Body of pancreas (tissue), 4 donors: Measurements from ENCODE around the gene PXDC1. TPM values are rescaled to one million over a fixed set of nuclear protein-coding genes. Genes with fewer than 3 reads are reported as not detected.
"Not testable (repeated sequence)": the region's sequence is repeated elsewhere in the genome, so short reads cannot be mapped to it uniquely, and the experiment has no call there.

ENCODE experiments used
- ATAC-seq: fragments of 150-250 bp; one replicate; pipeline ENCODE4 v1.9.1; 2016
- DNase-seq, 4 donors: peaks; one replicate each; pipeline ENCODE4 v3.0.0-alpha.2; 2019
- H3K27ac ChIP-seq, 4 donors: fragments of 200-600 bp; sonication (generic); 1 replicate in 3 of 4; 2 replicates in 1 of 4; pipeline versions ENCODE4 v1.5.1 to v1.6.1; 2016 to 2019; ENCODE audit warnings: mild to moderate bottlenecking in 1 of 4, mixed read lengths in 1 of 4, moderate library complexity in 1 of 4
- H3K27me3 ChIP-seq, 2 donors: fragments of 200-600 bp; sonication (generic); one replicate each; pipeline ENCODE4 v1.6.0; 2016; ENCODE audit warnings: mild to moderate bottlenecking in 1 of 2
- H3K36me3 ChIP-seq, 2 donors: fragments of 200-600 bp; sonication (generic); replicated peaks in 1 of 2; 2 replicates each; pipeline ENCODE4 v1.5.1; 2016; ENCODE audit warnings: low read depth in 2 of 2; ENCODE audit not compliant: insufficient read depth in 1 of 2
- H3K4me1 ChIP-seq: fragments of 200-600 bp; sonication (generic); one replicate; pipeline ENCODE4 v1.6.0; 2016
- H3K4me3 ChIP-seq, 2 donors: fragments of 200-600 bp; sonication (generic); 1 replicate in 1 of 2; 2 replicates in 1 of 2; pipeline ENCODE4 v1.5.1; 2016 to 2019
- H3K9me3 ChIP-seq, 3 donors: fragments of 200-600 bp; sonication (generic); 1 replicate in 2 of 3; 2 replicates in 1 of 3; pipeline ENCODE4 v1.5.1; 2016
- CTCF ChIP-seq, 7 experiments: fragments of 450-650 bp in 4 of 7; fragments of 200-600 bp in 3 of 7; sonication (generic) in 3 of 7; IDR thresholded peaks; one replicate each; pipeline ENCODE4 v1.5.1; 2016 to 2019; ENCODE audit warnings: antibody characterized with exemption in 7 of 7
- POLR2A ChIP-seq, 3 donors: fragments of 450-650 bp; IDR thresholded peaks; one replicate each; pipeline ENCODE4 v1.6.1; 2016; ENCODE audit warnings: antibody characterized with exemption in 3 of 3, mild to moderate bottlenecking in 2 of 3
- WGBS, 2 donors: methylation state at CpG; one replicate each; pipeline ENCODE4 v1.1.5; 2017; 5-methylcytosine and 5-hydroxymethylcytosine counted together
- intact Hi-C: fragments of 100-400 bp; cut with DNase I; formaldehyde crosslinking; loops from one replicate; pipeline ENCODE4 v1.15.1; 2023
- total RNA-seq, 2 donors: library from RNA; depleted of rRNA; stranded (reverse); fragments of >200 nt; gene quantifications; one replicate each; pipeline ENCODE4 v1.1.0, GENCODE V29; 2016

PXDC1 gene
- total RNA-seq, 2 donors from 2014 or later, result 30.9 to 35.6 TPM

- WGBS, 2 donors, result 85 to 88% methylated on average over 7 of the region's 7 CpGs
- TF ChIP-seq POLR2A (IDR thresholded peaks at IDR 0.05), result no peak
- TF ChIP-seq CTCF (IDR thresholded peaks at IDR 0.05), result no peak
- no peaks in the 10 kb centered on the region for H3K4me1 ChIP-seq
- H3K36me3 ChIP-seq, result no peaks in the 10 kb centered on the region
- no peaks in the 10 kb centered on the region for H3K27me3 ChIP-seq
- no peak overlapping the region for H3K4me3 ChIP-seq
- ATAC-seq (no peak), DNase-seq (no peak)
- H3K9me3 ChIP-seq, result no peaks in the 10 kb centered on the region
- no peak overlapping the region for H3K27ac ChIP-seq
- intact Hi-C loops, result no loop called here
Measured at GRCh38 chr6:3775386-3775785, 23.9 kb upstream of the PXDC1 start.

- H3K36me3 ChIP-seq, result no peaks in the 10 kb centered on the region
- intact Hi-C loops, result no loop called here
- H3K4me1 ChIP-seq, result no peaks in the 10 kb centered on the region
- no peak for ATAC-seq
- peak; percentile 36 to 62 (median 48) for DNase-seq
- H3K4me3 ChIP-seq, result no peak overlapping the region
- TF ChIP-seq CTCF (IDR thresholded peaks at IDR 0.05) (no peak), POLR2A (IDR thresholded peaks at IDR 0.05) (no peak)
- H3K27ac ChIP-seq, result no peak overlapping the region
- no peaks in the 10 kb centered on the region for H3K9me3 ChIP-seq
- H3K27me3 ChIP-seq, result no peaks in the 10 kb centered on the region
- 59 to 68% methylated on average over 7 of the region's 7 CpGs for WGBS, 2 donors
Measured at GRCh38 chr6:3773678-3774298, 22.3 kb upstream of the PXDC1 start.

GRCh38 chr6:3772127-3772999 lies 20.9 kb upstream of the PXDC1 start:
- H3K36me3 ChIP-seq, H3K27ac ChIP-seq, H3K4me1 ChIP-seq, ATAC-seq, intact Hi-C loops, DNase-seq, H3K4me3 ChIP-seq, H3K9me3 ChIP-seq, H3K27me3 ChIP-seq: not testable (repeated sequence)
- 83 to 84% methylated on average over 12 of the region's 12 CpGs for WGBS, 2 donors

GRCh38 chr6:3771407-3772011 lies 20.0 kb upstream of the PXDC1 start:
- H3K4me1 ChIP-seq, result no peaks in the 10 kb centered on the region
- no peak overlapping the region for H3K27ac ChIP-seq
- TF ChIP-seq POLR2A (IDR thresholded peaks at IDR 0.05) (no peak), CTCF (IDR thresholded peaks at IDR 0.05) (no peak)
- ATAC-seq (no peak), DNase-seq (no peak)
- H3K4me3 ChIP-seq, result no peak overlapping the region
- intact Hi-C loops, result no loop called here
- no peaks in the 10 kb centered on the region for H3K27me3 ChIP-seq
- no peaks in the 10 kb centered on the region for H3K9me3 ChIP-seq
- 78 to 88% methylated on average over 17 to 57 of the region's 57 CpGs for WGBS, 2 donors
- H3K36me3 ChIP-seq, result no peaks in the 10 kb centered on the region

GRCh38 chr6:3770023-3770720 lies 18.7 kb upstream of the PXDC1 start:
- H3K4me3 ChIP-seq, result no peak overlapping the region
- WGBS, 2 donors, result 59 to 64% methylated on average over 10 of the region's 10 CpGs
- H3K36me3 ChIP-seq, result no peaks in the 10 kb centered on the region

More at GRCh38 chr6:3770023-3770720, 18.7 kb upstream of the PXDC1 start:
- Histone ChIP-seq H3K9me3 (no peaks in the 10 kb centered on the region), H3K4me1 (no peaks in the 10 kb centered on the region), H3K27ac (no peak overlapping the region), H3K27me3 (no peaks in the 10 kb centered on the region)
- ATAC-seq (no peak), DNase-seq (no peak)
- TF ChIP-seq CTCF (IDR thresholded peaks at IDR 0.05) (no peak), POLR2A (IDR thresholded peaks at IDR 0.05) (no peak)
- intact Hi-C loops, result no loop called here
